Thyroid gland (tissue), 4 donors: Measurements from ENCODE around the gene NKIRAS2.

Experiments
- POLR2A ChIP-seq, 2 donors: fragments of 450-650 bp; IDR thresholded peaks; one replicate each; pipeline ENCODE4 v1.6.1; 2017; ENCODE audit warnings: antibody characterized with exemption in 2 of 2, mild to moderate bottlenecking in 2 of 2, moderate library complexity in 1 of 2
- TF ChIP-seq, protein P1 (sequence below), 6 experiments: fragments of 200-600 bp in 3 of 6; fragments of 450-650 bp in 3 of 6; sonication (generic) in 3 of 6; IDR thresholded peaks; one replicate each; pipeline ENCODE4 v1.5.1; 2016 to 2019; ENCODE audit warnings: antibody characterized with exemption in 6 of 6, mild to moderate bottlenecking in 2 of 6, inconsistent platforms in 1 of 6, moderate library complexity in 1 of 6

- TF ChIP-seq, protein P1, sequence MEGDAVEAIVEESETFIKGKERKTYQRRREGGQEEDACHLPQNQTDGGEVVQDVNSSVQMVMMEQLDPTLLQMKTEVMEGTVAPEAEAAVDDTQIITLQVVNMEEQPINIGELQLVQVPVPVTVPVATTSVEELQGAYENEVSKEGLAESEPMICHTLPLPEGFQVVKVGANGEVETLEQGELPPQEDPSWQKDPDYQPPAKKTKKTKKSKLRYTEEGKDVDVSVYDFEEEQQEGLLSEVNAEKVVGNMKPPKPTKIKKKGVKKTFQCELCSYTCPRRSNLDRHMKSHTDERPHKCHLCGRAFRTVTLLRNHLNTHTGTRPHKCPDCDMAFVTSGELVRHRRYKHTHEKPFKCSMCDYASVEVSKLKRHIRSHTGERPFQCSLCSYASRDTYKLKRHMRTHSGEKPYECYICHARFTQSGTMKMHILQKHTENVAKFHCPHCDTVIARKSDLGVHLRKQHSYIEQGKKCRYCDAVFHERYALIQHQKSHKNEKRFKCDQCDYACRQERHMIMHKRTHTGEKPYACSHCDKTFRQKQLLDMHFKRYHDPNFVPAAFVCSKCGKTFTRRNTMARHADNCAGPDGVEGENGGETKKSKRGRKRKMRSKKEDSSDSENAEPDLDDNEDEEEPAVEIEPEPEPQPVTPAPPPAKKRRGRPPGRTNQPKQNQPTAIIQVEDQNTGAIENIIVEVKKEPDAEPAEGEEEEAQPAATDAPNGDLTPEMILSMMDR (IDR thresholded peaks at IDR 0.05): no peak
- TF ChIP-seq POLR2A (IDR thresholded peaks at IDR 0.05): no peak
These were observed 18.5 kb downstream of the NKIRAS2 start for GRCh38 chr17:42038221-42038973.
